Kasumi-1 (cell line): ENCODE results near the gene KCND2.
"Not testable (repeated sequence)": the region's sequence is repeated elsewhere in the genome, so short reads cannot be mapped to it uniquely, and the experiment has no call there.

Experiments
- DNase-seq, 2 experiments: peaks; one replicate each; lab custom pipeline; 2025; lab: John Stamatoyannopoulos, UW

The KCND2 gene

GRCh38 chr7:120587243-120587642, 314.3 kb downstream of the KCND2 start:
- no peak for DNase-seq

- DNase-seq, result no peak
Measured at GRCh38 chr7:120588416-120588815, 315.4 kb downstream of the KCND2 start.

GRCh38 chr7:120588862-120589261, 315.9 kb downstream of the KCND2 start:
- DNase-seq, result no peak

- DNase-seq, result no peak
Measured at GRCh38 chr7:120600607-120601006, 327.6 kb downstream of the KCND2 start.

- no peak for DNase-seq
Measured at GRCh38 chr7:120603366-120603765, 330.4 kb downstream of the KCND2 start.

GRCh38 chr7:120609136-120609753, 336.3 kb downstream of the KCND2 start:
- DNase-seq, result no peak

- DNase-seq, result no peak
Measured at GRCh38 chr7:120611975-120612374, 339.0 kb downstream of the KCND2 start.

GRCh38 chr7:120615703-120616102, 342.7 kb downstream of the KCND2 start:
- DNase-seq, result no peak

GRCh38 chr7:120617275-120617674, 344.3 kb downstream of the KCND2 start:
- DNase-seq, result no peak

- DNase-seq, result no peak
Measured at GRCh38 chr7:120628251-120628650, 355.3 kb downstream of the KCND2 start.

GRCh38 chr7:120639884-120640283, 366.9 kb downstream of the KCND2 start:
- no peak for DNase-seq

GRCh38 chr7:120645966-120646365, 373.0 kb downstream of the KCND2 start:
- DNase-seq, result no peak

GRCh38 chr7:120654241-120654640, 381.3 kb downstream of the KCND2 start:
- no peak for DNase-seq

GRCh38 chr7:120658516-120658915, 385.5 kb downstream of the KCND2 start:
- no peak for DNase-seq

GRCh38 chr7:120662291-120662690, 389.3 kb downstream of the KCND2 start:
- DNase-seq, result no peak

- DNase-seq, result no peak
Measured at GRCh38 chr7:120665068-120665467, 392.1 kb downstream of the KCND2 start.

- DNase-seq, result no peak
Measured at GRCh38 chr7:120675076-120675475, 402.1 kb downstream of the KCND2 start.

GRCh38 chr7:120677535-120677934, 404.6 kb downstream of the KCND2 start:
- DNase-seq, result no peak

GRCh38 chr7:120680985-120681384, 408.0 kb downstream of the KCND2 start:
- no peak for DNase-seq

- no peak for DNase-seq
Measured at GRCh38 chr7:120684463-120684862, 411.5 kb downstream of the KCND2 start.

GRCh38 chr7:120691915-120692314, 418.9 kb downstream of the KCND2 start:
- DNase-seq, result no peak

GRCh38 chr7:120695848-120696247, 422.9 kb downstream of the KCND2 start:
- DNase-seq, result no peak

- no peak for DNase-seq
Measured at GRCh38 chr7:120700796-120701195, 427.8 kb downstream of the KCND2 start.

GRCh38 chr7:120702408-120702807, 429.4 kb downstream of the KCND2 start:
- not testable (repeated sequence) for DNase-seq
